GM19351 (cell line): ENCODE data around the gene MYDGF.

Source experiments
- ATAC-seq: cut with Tn5 transposase; IDR thresholded peaks from one replicate; pipeline ENCODE4 v1.9.1; 2021; ENCODE audit warnings: mild to moderate bottlenecking, moderate library complexity; ENCODE audit not compliant: unreplicated experiment

The MYDGF gene

GRCh38 chr19:4613254-4613751, 56.8 kb downstream of the MYDGF start:
- no peak for ATAC-seq

GRCh38 chr19:4609878-4610511, 60.1 kb downstream of the MYDGF start:
- ATAC-seq, result no peak
